HepG2 (cell line): ENCODE measurements around the gene ART3. TPM values are rescaled to one million over a fixed set of nuclear protein-coding genes. Genes with fewer than 3 reads are reported as not detected.
"Not testable (repeated sequence)": the region's sequence is repeated elsewhere in the genome, so short reads cannot be mapped to it uniquely, and the experiment has no call there.

Experiments
- ATAC-seq: fragments of 200-7000 bp; cut with Tn5 transposase; 3 replicates; pipeline ENCODE4 v1.9.1; 2020; ENCODE audit warnings: mild to moderate bottlenecking, moderate library complexity
- BruUV-seq: library from RNA; stranded (reverse); fragments of 400-500 nt; replicated peaks from 2 replicates; lab custom pipeline; 2021; lab: Mats Ljungman, UMichigan
- CTCF ChIA-PET: fragments of 300-600 bp; formaldehyde crosslinking; extraction: SDS; loops from one replicate; lab custom pipeline; 2021; ENCODE audit warnings: low total read pairs, inconsistent platforms, low intra/inter-chr PET ratio; lab: Yijun Ruan, JAX
- POLR2A ChIA-PET: fragments of 350-600 bp; sonication (Branson Sonifier 250); formaldehyde crosslinking; loops from one replicate; lab custom pipeline; 2020; ENCODE audit warnings: antibody characterized with exemption, inconsistent platforms; lab: Yijun Ruan, JAX
- DNase-seq: peaks from one replicate; pipeline ENCODE4 v3.0.0-alpha.2; 2015; ENCODE audit warnings: low spot score
- FAIRE-seq: peaks from 3 replicates; lab custom pipeline; 2011; peaks lifted over from hg19 to GRCh38; lab: Jason Lieb, UNC
- H2AFZ ChIP-seq: one replicate; pipeline ENCODE4 v1.6.1; 2011; ENCODE audit warnings: low read length, inconsistent platforms
- H3K27ac ChIP-seq: fragments of 300-600 bp; 3 replicates; pipeline ENCODE4 v1.8.0; 2011; ENCODE audit warnings: mixed run types, mild to moderate bottlenecking, mixed read lengths, low read length, inconsistent platforms; ENCODE audit not compliant: insufficient read depth; ENCODE audit errors: extremely low read length
- H3K27me3 ChIP-seq, 2 experiments: fragments of 200-600 bp in 1 of 2; 2 replicates in 1 of 2; 3 replicates in 1 of 2; pipeline versions ENCODE4 v1.6.0 to v1.8.0; 2011; ENCODE audit warnings: low read length in 2 of 2, mild to moderate bottlenecking in 2 of 2, moderate library complexity in 2 of 2, inconsistent platforms in 1 of 2; ENCODE audit not compliant: insufficient read depth in 2 of 2, control insufficient read depth in 1 of 2
- H3K36me3 ChIP-seq, 2 experiments: fragments of 200-600 bp in 1 of 2; replicated peaks in 1 of 2; 2 replicates in 1 of 2; 3 replicates in 1 of 2; pipeline versions ENCODE4 v1.5.1 to v1.8.0; 2011; ENCODE audit warnings: low read length in 2 of 2, inconsistent platforms in 1 of 2; ENCODE audit not compliant: insufficient read depth in 2 of 2, control insufficient read depth in 1 of 2
- H3K4me1 ChIP-seq: 2 replicates; pipeline ENCODE4 v1.5.1; 2012; ENCODE audit warnings: low read length, inconsistent platforms; ENCODE audit not compliant: insufficient read depth
- H3K4me2 ChIP-seq: 2 replicates; pipeline ENCODE4 v1.6.0; 2011; ENCODE audit warnings: low read depth, low read length, inconsistent platforms
- H3K4me3 ChIP-seq, 3 experiments: fragments of 200-600 bp in 1 of 3; sonication (generic), shearing (Covaris generic) in 1 of 3; replicated peaks in 1 of 3; 2 replicates each; pipeline ENCODE4 v1.5.1; 2011 to 2016; ENCODE audit warnings: low read length in 3 of 3, inconsistent platforms in 2 of 3, low read depth in 2 of 3, mild to moderate bottlenecking in 2 of 3, control low read depth in 1 of 3, mixed read lengths in 1 of 3; ENCODE audit not compliant: insufficient read depth in 1 of 3
- H3K79me2 ChIP-seq: one replicate; pipeline ENCODE4 v1.6.1; 2011; ENCODE audit warnings: low read length, inconsistent platforms; ENCODE audit not compliant: insufficient read depth
- H3K9ac ChIP-seq: 2 replicates; pipeline ENCODE4 v1.6.0; 2011; ENCODE audit warnings: mild to moderate bottlenecking, low read depth, low read length, inconsistent platforms; ENCODE audit not compliant: insufficient read depth
- H3K9me3 ChIP-seq: 2 replicates; pipeline ENCODE4 v1.5.1; 2012; ENCODE audit warnings: mild to moderate bottlenecking, low read length
- H4K20me1 ChIP-seq: 2 replicates; pipeline ENCODE4 v1.6.0; 2011; ENCODE audit warnings: inconsistent platforms, mild to moderate bottlenecking, low read length, moderate library complexity; ENCODE audit not compliant: insufficient read depth
- WGBS: methylation state at CpG from one replicate; pipeline ENCODE4 v1.1.6; 2017; ENCODE audit warnings: low lambda C conversion rate; 5-methylcytosine and 5-hydroxymethylcytosine counted together
- in situ Hi-C: cut with HindIII; loops from 2 replicates; pipeline ENCODE4 v1.10.0; 2017; ENCODE audit warnings: low pct_unique_long_range_greater_than_20kb; ENCODE audit not compliant: extremely low pct_ligation_motif_present
- intact Hi-C: fragments of 100-400 bp; cut with micrococcal nuclease; formaldehyde crosslinking; loops from one replicate; pipeline ENCODE4 v1.10.0; 2022; ENCODE audit not compliant: unreplicated experiment
- polyA plus RNA-seq, 8 experiments: library from polyadenylated mRNA; depleted of rRNA in 3 of 8; stranded (reverse) in 7 of 8; unstranded in 1 of 8; fragments of >200 nt; fragmentation: Illumina TruSeq in 4 of 8; extraction: Trizol in 4 of 8; gene quantifications; 2 replicates each; pipeline versions ENCODE4 v1.2.1 to v1.2.3, GENCODE V29; 2011 to 2016; ENCODE audit warnings: low read depth in 4 of 8, missing spikeins in 1 of 8, mixed read lengths in 1 of 8; ENCODE audit not compliant: insufficient read depth in 1 of 8
- total RNA-seq, 5 experiments: library from RNA; depleted of rRNA; stranded (reverse); fragments of >200 nt; fragmentation: Illumina TruSeq; extraction: Trizol; gene quantifications; 2 replicates each; pipeline ENCODE4 v1.2.3, GENCODE V29; 2016; ENCODE audit warnings: low read depth in 1 of 5

The ART3 gene
- total and polyA plus RNA-seq, 2 of the 13 experiments (the other 11 are each of a cell fraction or from before 2014, with no cell fraction given) = not detected

GRCh38 chr4:76044686-76045085 is 29.8 kb upstream of the ART3 start:
- intact Hi-C loops, in situ Hi-C loops: not testable (repeated sequence)

GRCh38 chr4:76049860-76050416 is 24.6 kb upstream of the ART3 start:
- H2AFZ ChIP-seq, DNase-seq, CTCF ChIA-PET, BruUV-seq, H3K27me3 ChIP-seq, H3K4me3 ChIP-seq, H3K79me2 ChIP-seq, H4K20me1 ChIP-seq, H3K9ac ChIP-seq, intact Hi-C loops, in situ Hi-C loops, ATAC-seq, H3K9me3 ChIP-seq, H3K4me1 ChIP-seq, FAIRE-seq, H3K4me2 ChIP-seq, H3K36me3 ChIP-seq, H3K27ac ChIP-seq, POLR2A ChIA-PET: not testable (repeated sequence)
- 72% methylated on average over 11 of the region's 17 CpGs for WGBS

More at GRCh38 chr4:76044686-76045085, 29.8 kb upstream of the ART3 start:
- H3K4me1 ChIP-seq, FAIRE-seq, H3K9ac ChIP-seq, H3K27me3 ChIP-seq, H3K9me3 ChIP-seq, CTCF ChIA-PET, BruUV-seq, DNase-seq, H2AFZ ChIP-seq, H4K20me1 ChIP-seq, H3K27ac ChIP-seq, POLR2A ChIA-PET, H3K4me2 ChIP-seq, H3K79me2 ChIP-seq, H3K4me3 ChIP-seq, H3K36me3 ChIP-seq, ATAC-seq: not testable (repeated sequence)
- 15% methylated on average over 4 of the region's 4 CpGs for WGBS

- H3K4me3 ChIP-seq, H3K9me3 ChIP-seq, BruUV-seq, H3K9ac ChIP-seq, H4K20me1 ChIP-seq, ATAC-seq, H3K4me2 ChIP-seq, H3K4me1 ChIP-seq, H2AFZ ChIP-seq, H3K27ac ChIP-seq, CTCF ChIA-PET, DNase-seq, intact Hi-C loops, FAIRE-seq, in situ Hi-C loops, POLR2A ChIA-PET, H3K27me3 ChIP-seq, H3K36me3 ChIP-seq, H3K79me2 ChIP-seq: not testable (repeated sequence)
- WGBS = no CpG with 5 or more reads among the region's 27 CpGs
Observed at GRCh38 chr4:76050560-76051050, 23.9 kb upstream of the ART3 start.
